ENCODE data around the gene MTHFD2.

MTHFD2 gene

GRCh38 chr2:74238879-74239278 is 40.5 kb downstream of the MTHFD2 start:
- H3K4me3 ChIP-seq (ENCODE audit: low read depth, low read length): no peak overlapping the region
- no peak for TF ChIP-seq CTCF (IDR thresholded peaks at IDR 0.05; ENCODE audit: low read depth, low read length, missing control alignments)
- DNase-seq (ENCODE audit: low read depth): no peak

- DNase-seq (ENCODE audit: low read depth): no peak
- H3K4me3 ChIP-seq (ENCODE audit: low read depth, low read length): no peak overlapping the region
- TF ChIP-seq CTCF (IDR thresholded peaks at IDR 0.05; ENCODE audit: low read depth, low read length, missing control alignments): no peak
Measured at GRCh38 chr2:74239346-74239745, 40.9 kb downstream of the MTHFD2 start.

GRCh38 chr2:74242354-74243071 is 44.1 kb downstream of the MTHFD2 start:
- TF ChIP-seq CTCF (IDR thresholded peaks at IDR 0.05; ENCODE audit: low read depth, low read length, missing control alignments): no peak
- no peak for DNase-seq (ENCODE audit: low read depth)
- no peak overlapping the region for H3K4me3 ChIP-seq (ENCODE audit: low read depth, low read length)

GRCh38 chr2:74244286-74244685 is 45.9 kb downstream of the MTHFD2 start:
- H3K4me3 ChIP-seq (ENCODE audit: low read depth, low read length): no peak overlapping the region
- TF ChIP-seq CTCF (IDR thresholded peaks at IDR 0.05; ENCODE audit: low read depth, low read length, missing control alignments): no peak
- DNase-seq (ENCODE audit: low read depth): no peak

- no peak for TF ChIP-seq CTCF (IDR thresholded peaks at IDR 0.05; ENCODE audit: low read depth, low read length, missing control alignments)
- H3K4me3 ChIP-seq (ENCODE audit: low read depth, low read length): no peak overlapping the region
- DNase-seq (ENCODE audit: low read depth): no peak
Measured at GRCh38 chr2:74246496-74247195, 48.2 kb downstream of the MTHFD2 start.

GRCh38 chr2:74249406-74250122 is 51.1 kb downstream of the MTHFD2 start:
- DNase-seq (ENCODE audit: low read depth): no peak
- no peak overlapping the region for H3K4me3 ChIP-seq (ENCODE audit: low read depth, low read length)
- TF ChIP-seq CTCF (IDR thresholded peaks at IDR 0.05; ENCODE audit: low read depth, low read length, missing control alignments): no peak

Measured in GM12864 (cell line).